Stimulated activated CD8-positive, alpha-beta memory T cell treated with anti-CD3 and anti-CD28 coated beads, Interleukin-12 subunit alpha, Interleukin-12 subunit beta, amount 100 ng/mL, for 1 hour (primary cell): ENCODE data around the gene PTPRQ.
"Not testable (repeated sequence)": the region's sequence is repeated elsewhere in the genome, so short reads cannot be mapped to it uniquely, and the experiment has no call there.

Experiments
- DNase-seq: peaks from one replicate; pipeline ENCODE4 v3.0.0-alpha.2; 2020; ENCODE audit warnings: low read depth

PTPRQ gene

DNA sequence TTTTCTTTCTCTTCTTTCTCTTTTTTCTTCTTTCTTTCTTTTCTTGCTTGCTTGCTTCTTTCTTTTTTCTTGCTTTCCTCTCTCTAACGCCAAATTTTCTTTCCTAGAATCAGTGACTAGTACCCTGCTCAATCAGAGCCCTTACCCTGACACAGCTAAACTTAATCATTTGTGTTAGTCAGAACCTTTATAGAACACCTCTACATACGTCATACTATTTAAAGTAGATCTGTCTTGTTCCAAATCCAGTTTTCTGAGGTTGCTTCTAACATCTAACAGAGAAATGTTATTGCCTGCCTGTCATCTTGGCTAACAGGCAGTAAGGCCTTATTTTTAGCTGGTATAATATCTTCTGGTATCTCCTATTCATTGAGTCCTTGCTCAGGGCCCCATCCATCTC, 197.9 kb downstream of the PTPRQ start:
- no peak for DNase-seq

DNA sequence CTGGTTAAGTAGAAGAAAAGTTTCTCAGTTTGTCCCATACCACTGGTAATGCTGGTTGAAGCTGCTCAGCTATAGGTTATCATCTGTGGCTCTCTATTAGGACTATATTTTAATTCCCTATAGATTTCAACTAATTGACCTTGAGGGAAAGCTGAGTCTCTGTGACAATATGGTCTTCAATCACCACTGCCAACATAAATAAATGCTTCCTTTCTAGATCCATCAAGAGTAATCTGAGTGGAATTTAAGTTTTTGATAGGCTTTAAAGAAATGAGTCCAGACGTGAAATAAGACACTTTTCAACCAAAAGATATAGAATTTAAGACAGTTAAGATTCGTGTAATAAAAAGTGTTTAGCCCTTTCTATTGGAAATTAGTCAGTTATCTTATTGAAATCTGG, 199.9 kb downstream of the PTPRQ start:
- no peak for DNase-seq

DNA sequence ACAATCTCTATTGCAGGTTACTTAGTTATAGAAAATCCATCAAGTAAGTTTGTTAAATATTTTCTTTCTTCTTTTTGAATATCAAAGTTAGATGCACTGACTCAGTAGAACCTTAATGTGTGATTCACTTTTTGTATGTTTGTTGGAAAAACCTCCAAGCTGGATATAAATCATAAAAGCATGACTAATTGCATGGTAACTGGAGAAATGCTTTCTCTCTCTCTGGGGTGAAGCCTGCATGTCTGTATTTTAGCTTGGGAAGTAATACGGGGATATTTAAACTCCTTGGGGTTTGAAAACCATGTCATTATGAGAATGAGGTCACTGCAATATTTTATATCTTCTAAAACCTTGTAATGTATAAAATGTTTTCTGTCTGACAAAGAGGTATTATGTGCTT, 204.8 kb downstream of the PTPRQ start:
- no peak for DNase-seq

DNA sequence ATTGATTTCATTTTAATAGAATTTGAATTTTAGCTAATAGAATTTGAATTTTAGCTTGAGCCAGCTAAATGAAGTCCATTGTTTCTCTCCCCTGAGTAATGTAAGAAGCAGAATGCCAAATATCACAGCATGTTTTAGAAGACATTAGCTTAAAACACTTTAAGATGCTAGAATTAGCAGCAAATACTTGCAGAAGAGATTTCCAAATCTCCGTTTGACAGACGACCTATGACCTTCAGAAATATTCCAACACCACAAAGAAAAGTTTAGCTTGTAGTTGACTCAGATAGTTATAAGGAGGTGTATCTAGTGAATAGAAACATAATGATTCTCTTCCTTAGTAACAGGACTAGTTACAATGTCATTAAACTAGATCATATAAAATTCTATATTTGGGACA, 211.7 kb downstream of the PTPRQ start:
- DNase-seq: no peak

DNA sequence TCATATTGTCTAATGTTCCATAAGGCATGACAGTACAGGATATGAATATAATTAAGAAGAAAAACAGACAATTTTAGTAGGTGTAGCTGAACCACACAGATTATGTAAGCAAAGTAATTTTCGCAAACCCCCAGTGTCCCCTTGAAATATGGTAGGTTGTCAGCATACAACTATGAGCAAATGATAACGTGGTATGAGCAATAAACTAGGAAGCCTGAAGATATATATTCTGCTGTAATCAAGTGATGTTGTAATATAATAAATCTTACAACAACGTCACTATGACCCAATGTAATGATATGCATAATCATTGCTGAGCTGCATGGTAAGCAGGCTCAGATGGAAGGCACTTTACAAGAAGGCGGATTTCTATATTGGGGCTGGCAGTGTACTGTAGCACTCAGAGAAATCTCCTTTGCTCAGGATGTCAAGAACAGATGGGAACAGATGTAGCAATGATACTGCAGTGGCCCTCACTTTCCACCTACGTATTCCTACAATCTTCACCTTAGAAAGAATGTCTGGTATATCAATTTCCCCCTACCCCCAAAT, 215.6 kb downstream of the PTPRQ start:
- DNase-seq: no peak

DNA sequence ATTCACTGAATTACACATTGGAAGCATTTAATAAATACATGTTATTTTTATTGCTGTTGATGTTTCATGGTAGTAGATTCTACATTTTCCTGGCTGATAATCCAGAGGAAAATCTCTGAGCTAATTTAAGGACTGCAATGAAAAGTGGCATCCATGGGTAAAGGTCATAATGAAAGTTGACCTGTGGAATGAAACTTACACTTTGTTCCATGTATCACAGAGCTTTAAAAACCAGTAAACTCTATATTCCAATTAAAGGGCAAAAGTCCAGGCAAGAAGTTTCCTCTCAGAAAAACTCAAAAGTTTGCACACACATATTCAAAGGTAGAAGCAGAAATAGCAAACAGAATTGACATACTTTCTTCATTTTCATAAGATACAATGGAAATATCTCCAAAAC, 218.6 kb downstream of the PTPRQ start:
- no peak for DNase-seq

DNA sequence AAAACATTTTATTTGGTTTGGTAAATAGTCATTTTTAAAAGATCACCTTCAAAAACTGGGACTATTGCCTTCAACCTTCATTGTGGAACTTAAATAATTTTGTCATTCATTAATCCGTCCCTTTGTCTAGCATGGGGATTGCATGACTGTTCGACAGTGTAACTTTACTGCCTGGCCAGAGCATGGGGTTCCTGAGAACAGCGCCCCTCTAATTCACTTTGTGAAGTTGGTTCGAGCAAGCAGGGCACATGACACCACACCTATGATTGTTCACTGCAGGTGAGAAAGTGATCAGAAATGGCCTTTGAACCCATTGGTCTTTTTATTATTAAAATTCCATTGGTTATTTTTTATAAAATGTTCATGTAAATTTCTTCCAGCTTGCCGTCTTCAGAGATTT, 226.2 kb downstream of the PTPRQ start:
- DNase-seq: no peak

DNA sequence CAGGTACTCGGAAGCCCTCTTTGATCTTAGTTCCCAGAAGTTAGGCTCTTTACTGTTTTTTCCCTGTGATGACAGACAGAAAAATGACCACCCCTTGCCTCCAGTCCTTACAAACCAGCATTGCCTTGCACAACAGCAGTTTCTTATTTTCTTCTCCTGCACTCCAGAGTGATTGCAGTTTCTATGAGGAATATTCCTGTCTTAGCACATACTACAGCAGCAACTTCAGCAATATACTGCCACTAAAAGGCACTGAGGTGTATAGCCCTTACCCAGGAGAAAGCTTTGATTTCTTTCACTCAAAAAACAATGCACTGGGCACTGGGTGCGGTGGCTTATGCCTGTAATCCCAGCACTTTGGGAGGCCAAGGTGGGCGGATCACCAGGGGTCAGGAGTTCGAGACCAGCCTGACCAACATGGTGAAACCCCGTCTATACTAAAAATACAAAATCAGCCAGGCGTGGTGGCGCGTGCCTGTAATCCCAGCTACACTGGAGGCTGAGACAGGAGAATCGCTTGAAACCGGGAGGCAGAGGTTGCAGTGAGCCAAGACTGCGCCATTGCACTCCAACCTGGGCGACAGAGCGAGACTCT, 232.1 kb downstream of the PTPRQ start:
- DNase-seq: not testable (repeated sequence)

DNA sequence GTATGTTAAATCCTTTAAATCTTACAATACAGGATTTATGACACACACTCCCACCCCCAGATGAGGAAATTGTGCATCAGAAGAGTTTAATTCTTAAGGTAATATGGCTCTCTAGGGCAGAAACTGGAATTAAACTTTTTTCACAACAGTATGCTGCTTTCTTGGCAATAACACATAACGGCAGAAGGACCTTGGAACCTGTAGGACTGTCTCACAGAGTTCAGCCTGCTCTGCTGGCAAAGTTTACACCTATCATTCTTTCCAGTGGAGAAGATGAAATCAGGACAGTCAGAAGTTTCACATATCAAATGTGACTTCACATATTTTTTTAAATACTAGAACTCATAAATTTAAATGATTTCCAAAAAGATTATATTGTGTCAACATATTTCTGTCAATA, 232.8 kb downstream of the PTPRQ start:
- DNase-seq: no peak

DNA sequence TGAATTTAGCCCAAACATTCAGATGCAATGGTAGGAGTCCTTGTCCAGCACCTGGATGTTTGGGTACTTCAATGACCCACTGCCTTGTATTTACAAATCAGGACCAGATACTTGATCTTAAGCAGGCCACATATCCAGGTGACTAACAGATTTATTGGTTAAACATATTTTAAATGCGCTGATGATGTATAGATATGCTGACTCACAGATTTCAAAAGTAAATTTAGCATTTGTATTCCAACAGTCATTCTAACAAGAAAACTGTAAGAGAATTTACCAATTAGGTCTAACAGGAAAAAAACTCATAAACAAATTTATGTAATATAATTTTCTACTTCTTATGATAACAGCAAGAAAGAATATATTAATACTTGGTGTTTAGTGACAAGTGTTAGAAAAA, 234.0 kb downstream of the PTPRQ start:
- DNase-seq: no peak

DNA sequence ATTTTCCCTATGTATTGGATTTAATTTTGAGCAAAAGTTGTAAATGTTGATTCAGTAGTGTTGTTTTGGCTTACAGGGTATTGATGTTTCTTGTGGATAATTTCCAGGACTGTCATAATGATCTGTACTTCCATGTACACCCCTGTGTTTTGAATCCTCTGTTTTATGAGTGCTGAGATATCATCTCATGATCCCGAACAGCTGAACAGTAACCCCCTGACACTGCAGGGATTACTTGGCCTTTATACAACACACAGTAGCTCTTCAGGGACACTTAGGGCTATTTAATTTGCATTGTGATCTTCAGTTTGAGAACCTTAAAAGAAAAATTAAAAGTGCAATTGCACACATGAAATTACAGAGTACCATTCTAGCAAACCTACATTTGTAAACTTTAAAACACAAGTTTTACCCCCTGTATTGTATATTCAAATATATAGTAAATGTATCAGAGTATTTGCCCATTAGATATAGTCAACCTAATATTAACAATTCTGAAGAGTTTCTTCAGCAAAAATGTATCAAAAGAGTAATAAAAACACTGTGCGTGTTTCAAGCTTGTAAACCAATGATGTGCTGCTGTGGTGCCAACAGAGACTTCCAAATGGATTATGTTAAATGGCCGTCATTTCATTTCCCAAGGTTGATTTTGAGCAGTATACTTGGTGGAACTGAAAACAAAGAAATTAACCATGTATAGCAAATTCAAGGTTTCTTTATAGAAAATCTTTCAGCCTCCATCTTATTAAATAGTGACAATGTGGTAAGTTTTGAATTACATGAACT, 235.5 kb downstream of the PTPRQ start:
- DNase-seq: no peak

DNA sequence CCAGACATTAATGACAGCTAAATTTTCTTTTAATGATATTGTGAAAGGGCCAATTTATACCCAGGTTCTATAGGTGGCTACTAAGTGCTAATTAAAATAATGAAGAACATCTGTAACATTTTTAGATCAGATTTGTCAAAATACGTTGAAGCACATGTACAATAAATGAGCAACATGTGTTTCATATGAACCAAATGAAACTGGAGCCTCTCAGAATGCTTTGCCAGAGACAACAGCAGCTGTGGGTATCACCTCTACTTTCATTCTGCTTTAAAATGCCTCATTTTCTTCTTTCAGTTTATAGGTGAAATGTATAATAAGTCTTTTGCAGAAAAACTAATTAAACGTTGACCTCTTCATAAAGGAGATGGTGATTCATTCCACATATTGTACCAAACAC, 237.3 kb downstream of the PTPRQ start:
- no peak for DNase-seq

DNA sequence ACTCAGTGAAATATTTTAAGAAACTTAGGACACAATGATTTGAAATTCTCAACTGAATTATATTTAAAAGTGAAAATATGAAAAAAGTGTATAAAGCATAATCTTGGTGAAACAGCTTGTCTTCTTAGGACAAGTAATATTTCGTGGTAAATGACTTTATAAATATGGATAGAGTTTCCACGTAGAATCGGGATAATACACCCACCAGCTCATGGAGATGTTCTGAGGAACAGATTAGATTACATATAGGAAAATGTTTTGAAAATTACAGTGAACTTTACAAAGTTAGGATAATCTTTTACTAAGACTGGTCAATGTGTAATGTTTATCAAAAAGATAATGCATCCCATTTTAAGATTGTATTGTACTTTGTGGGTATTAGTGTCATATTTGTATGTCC, 237.8 kb downstream of the PTPRQ start:
- no peak for DNase-seq

DNA sequence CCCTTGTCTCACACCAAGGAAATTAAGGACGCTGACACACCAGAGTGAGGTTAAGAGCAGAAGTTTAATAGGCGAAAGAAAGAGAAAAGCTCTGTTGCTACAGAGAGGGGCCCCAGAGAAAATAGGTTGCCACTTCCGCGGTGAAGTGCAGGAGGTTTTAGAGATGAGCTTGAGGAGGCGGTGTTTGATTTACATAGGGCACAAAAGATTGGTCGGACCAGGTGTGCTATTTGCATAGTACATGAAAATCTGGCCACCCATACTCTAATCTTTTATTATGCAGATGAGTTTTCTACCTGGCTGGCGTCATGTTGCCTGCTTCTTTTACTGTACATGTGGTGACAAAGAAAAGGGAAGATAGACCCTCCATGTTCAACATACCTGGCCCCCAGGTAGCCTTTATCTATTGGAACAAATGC, 240.1 kb downstream of the PTPRQ start:
- no peak for DNase-seq

DNA sequence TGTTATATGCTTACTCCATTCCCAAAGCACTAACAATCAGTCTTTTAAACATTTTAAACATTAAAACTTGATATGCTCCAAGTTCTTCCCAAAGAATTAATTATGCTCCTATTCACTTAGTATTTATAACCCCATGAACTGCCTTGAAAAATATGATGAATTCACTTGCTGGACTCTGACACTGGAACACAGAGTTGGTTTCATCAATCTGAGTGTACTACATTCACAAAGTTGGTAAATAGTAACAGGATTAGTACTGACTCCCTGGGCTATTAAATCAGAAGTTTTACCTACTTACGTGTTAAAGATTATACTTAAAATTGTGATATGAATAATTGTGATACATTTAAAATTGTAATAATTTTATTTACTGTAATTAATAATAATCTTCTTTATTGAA, 246.1 kb downstream of the PTPRQ start:
- no peak for DNase-seq

DNA sequence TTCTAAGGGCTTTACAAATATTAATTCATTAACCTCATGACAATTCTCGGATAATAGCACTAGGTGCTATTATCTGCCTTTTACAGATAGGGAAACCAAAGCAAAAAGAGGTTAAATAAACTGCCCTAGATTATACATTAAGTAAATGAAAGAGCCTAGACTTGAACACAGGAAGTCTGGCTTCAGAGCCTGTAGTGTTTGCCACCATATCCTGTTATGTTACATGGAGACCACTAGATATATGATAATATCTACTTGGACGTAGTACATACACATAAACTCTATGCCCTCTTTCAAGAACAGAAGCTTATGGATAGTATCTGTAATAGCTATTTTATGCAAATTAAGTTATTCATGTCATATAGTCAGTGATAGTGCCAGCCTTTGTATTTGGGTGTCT, 246.5 kb downstream of the PTPRQ start:
- DNase-seq: no peak

DNA sequence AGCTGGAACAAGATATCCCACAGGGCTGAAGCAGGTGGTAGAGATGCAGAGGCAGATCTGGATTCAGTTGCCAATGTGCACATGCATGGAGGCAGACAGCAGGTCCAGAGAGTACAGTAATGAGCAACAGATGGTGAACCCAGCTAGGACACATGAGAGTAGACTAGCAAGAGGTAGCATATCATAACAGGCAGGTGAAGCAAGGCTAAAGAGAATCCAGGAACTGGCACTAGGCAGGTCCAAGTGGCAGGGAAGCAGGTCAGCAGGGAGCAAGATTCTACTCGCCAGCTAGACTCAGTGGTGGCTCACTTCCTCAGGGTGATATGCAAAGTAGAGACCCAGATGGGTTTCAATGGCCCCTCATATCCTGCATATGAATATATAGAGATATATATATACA, 248.1 kb downstream of the PTPRQ start:
- DNase-seq: no peak

DNA sequence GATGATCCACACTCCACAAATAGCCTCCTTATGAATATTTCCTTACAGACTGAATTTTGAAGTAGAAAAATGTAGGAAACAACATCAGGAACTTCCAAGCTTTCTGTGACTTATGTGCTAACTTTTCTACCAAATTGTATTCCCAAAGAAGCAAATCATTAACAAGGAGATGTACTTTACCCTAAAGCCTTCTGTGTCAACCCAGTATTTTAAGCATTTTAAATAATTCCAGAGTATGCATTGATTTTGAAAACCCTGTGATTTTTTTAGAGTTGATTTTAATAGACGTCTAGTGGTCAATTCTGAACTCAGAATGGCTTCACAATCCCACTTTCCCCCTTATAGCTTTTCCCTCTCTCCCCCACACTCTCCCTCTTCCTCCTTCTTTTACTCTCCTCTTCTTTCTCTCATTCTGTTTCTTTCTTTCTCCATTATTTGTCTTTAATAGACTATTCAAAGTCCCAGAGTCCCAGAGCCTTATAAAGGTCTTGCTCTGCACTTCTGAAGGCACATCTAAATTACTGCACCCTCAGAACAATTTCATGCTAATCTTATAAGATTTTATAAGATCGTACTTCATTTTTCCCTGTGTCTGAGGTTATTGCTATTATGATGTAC, 253.3 kb downstream of the PTPRQ start:
- DNase-seq: no peak

DNA sequence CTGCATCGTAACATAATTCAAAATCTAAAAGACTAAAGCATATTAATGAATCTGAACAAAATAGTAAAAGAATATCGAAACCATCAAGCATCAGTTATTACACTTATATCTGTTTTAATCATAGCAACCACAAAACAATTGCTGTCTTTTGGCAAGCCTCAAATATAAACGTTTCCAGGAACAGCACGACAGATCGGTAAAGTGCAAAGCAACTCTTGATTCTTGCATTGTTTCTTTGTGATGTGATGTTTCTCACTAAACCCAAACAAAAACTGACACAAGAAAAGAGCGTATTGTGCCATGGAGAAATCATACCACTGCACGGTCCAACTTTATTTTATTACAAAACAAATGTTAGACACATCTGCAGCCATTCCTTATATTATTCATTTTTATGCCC, 254.2 kb downstream of the PTPRQ start:
- no peak for DNase-seq

DNA sequence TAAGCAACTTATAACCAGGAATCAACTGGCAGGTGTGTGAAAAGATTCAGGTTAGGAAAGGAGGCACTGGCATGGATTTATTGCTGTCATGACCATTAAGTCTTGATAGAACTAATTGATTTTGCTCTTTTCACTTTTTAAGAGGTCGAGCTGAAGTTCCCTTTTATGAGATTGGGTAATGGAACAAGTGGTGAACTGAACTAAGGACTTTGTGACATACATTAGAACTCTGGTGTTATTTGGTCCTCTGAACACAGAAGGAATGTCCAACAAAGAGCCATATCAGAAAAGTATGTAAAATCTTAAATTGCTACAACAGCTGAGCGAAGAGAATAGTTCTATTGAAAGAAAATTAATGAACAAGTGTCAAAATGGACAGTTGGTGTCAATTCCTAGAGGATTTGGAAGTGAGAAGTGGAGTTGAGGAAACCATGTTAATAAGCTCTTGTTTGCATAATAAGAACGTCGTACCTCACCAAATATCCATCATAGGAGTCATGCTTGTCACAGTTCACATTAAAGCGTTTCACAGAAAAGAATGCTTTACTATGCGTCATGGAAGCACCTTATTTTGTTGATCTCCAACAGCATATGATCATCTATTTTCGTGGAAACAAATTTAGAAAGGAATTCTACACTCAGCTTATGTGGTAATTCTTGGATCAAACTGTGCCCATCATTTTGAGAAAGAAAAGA, 255.0 kb downstream of the PTPRQ start:
- no peak for DNase-seq

DNA sequence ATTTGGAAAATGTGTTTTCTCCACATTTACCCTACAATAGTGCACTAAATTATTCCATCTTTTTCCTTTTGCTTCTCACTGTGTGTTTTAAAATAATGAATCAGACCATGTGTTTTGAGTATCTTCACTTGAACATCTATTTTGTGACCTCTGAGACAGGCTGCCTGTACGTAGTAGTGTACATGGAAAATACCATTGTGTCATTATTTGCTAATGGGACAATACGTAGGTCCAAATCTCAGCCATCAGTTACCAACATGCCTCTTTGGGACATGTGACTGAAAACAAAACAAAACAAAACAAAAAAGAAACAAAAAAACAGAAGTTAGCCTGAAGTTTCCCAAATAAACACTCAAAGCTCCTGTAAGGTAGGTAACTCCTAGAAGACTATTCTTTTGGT, 256.3 kb downstream of the PTPRQ start:
- DNase-seq: no peak

DNA sequence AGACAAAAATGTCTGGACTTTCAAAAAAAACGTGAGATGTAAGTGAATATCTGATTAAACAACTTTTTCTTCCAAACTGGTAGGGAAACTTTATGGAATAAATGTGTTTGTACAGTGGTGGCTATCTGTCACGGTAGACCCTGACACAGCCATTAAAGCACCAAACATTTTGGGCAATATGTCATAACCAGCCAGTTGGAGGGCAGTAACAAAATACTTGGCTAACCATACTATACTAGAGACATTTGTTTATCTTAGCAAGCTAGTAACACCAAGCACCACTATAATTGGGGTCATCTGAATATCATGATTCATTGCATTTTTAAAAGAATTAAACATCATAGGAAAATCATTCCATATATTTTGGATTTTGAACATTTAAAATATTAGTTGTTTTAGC, 257.4 kb downstream of the PTPRQ start:
- no peak for DNase-seq
